Stomach smooth muscle (tissue), 2 donors: ENCODE data around the gene XAGE1B.
"Not testable (repeated sequence)": the region's sequence is repeated elsewhere in the genome, so short reads cannot be mapped to it uniquely, and the experiment has no call there.

Experiments
- H3K27ac ChIP-seq: one replicate; pipeline ENCODE4 v1.7.0; 2013; ENCODE audit warnings: mild to moderate bottlenecking, low read length, inconsistent platforms
- H3K27me3 ChIP-seq, 2 donors: one replicate each; pipeline ENCODE4 v1.7.0; 2013; ENCODE audit warnings: low read length in 2 of 2; ENCODE audit not compliant: insufficient read depth in 2 of 2, control insufficient read depth in 1 of 2
- H3K36me3 ChIP-seq, 2 donors: one replicate each; pipeline ENCODE4 v1.7.0; 2013; ENCODE audit warnings: low read length in 2 of 2; ENCODE audit not compliant: control insufficient read depth in 2 of 2, insufficient read depth in 2 of 2
- H3K4me1 ChIP-seq: one replicate; pipeline ENCODE4 v1.7.0; 2013; ENCODE audit warnings: low read length; ENCODE audit not compliant: control insufficient read depth, insufficient read depth
- H3K4me3 ChIP-seq, 2 donors: one replicate each; pipeline ENCODE4 v1.7.0; 2013; ENCODE audit warnings: low read length in 2 of 2
- H3K9ac ChIP-seq, 2 donors: one replicate each; pipeline ENCODE4 v1.7.0; 2013; ENCODE audit warnings: low read length in 2 of 2, mild to moderate bottlenecking in 1 of 2
- H3K9me3 ChIP-seq, 2 donors: one replicate each; pipeline ENCODE4 v1.7.0; 2013; ENCODE audit warnings: low read length in 2 of 2; ENCODE audit not compliant: control insufficient read depth in 2 of 2
- donor health status: healthy.
- donor health status: Pancreatic carcinoma.

Gene XAGE1B

GRCh38 chrX:52511126-52511525 lies 5.7 kb downstream of the XAGE1B start:
- not testable (repeated sequence) for H3K9ac ChIP-seq, H3K4me1 ChIP-seq, H3K9me3 ChIP-seq

GRCh38 chrX:52509916-52510315 lies 6.9 kb downstream of the XAGE1B start:
- H3K36me3 ChIP-seq, result no peaks in the 10 kb centered on the region
- no peak overlapping the region for H3K9ac ChIP-seq
- H3K27ac ChIP-seq, result no peak overlapping the region
- no peaks in the 10 kb centered on the region for H3K4me1 ChIP-seq
- H3K4me3 ChIP-seq, result no peak overlapping the region
- H3K27me3 ChIP-seq, result peaks cover 0 to 14% of the 10 kb centered on the region in 2 donors
- H3K9me3 ChIP-seq, result peaks cover 0 to 8% of the 10 kb centered on the region in 2 donors

More at GRCh38 chrX:52511126-52511525, 5.7 kb downstream of the XAGE1B start:
- H3K36me3 ChIP-seq, H3K27me3 ChIP-seq, H3K27ac ChIP-seq, H3K4me3 ChIP-seq: not testable (repeated sequence)

- no peak overlapping the region for H3K27ac ChIP-seq
- H3K4me1 ChIP-seq, result no peaks in the 10 kb centered on the region
- no peak overlapping the region for H3K9ac ChIP-seq
- H3K27me3 ChIP-seq, result peaks cover 0 to 27% of the 10 kb centered on the region in 2 donors
- no peak overlapping the region for H3K4me3 ChIP-seq
- H3K9me3 ChIP-seq, result peaks cover 0 to 8% of the 10 kb centered on the region in 2 donors
- H3K36me3 ChIP-seq, result no peaks in the 10 kb centered on the region
Measured at GRCh38 chrX:52507331-52507730, 9.5 kb downstream of the XAGE1B start.

GRCh38 chrX:52504551-52504950 lies 12.3 kb downstream of the XAGE1B start:
- peaks cover 0 to 29% of the 10 kb centered on the region in 2 donors for H3K27me3 ChIP-seq
- H3K4me1 ChIP-seq, result no peaks in the 10 kb centered on the region
- H3K27ac ChIP-seq, result no peak overlapping the region
- peaks cover 0 to 8% of the 10 kb centered on the region in 2 donors for H3K9me3 ChIP-seq
- H3K36me3 ChIP-seq, result no peaks in the 10 kb centered on the region
- H3K9ac ChIP-seq, result no peak overlapping the region
- no peak overlapping the region for H3K4me3 ChIP-seq

- H3K27ac ChIP-seq, H3K4me1 ChIP-seq, H3K4me3 ChIP-seq, H3K9me3 ChIP-seq, H3K9ac ChIP-seq, H3K36me3 ChIP-seq: not testable (repeated sequence)
- H3K27me3 ChIP-seq, result peaks cover 0 to 20% of the 10 kb centered on the region in 2 donors
Measured at GRCh38 chrX:52501362-52501761, 15.5 kb downstream of the XAGE1B start.

GRCh38 chrX:52496419-52496772 lies 20.5 kb downstream of the XAGE1B start:
- H3K4me3 ChIP-seq, H3K27ac ChIP-seq, H3K9ac ChIP-seq, H3K4me1 ChIP-seq, H3K9me3 ChIP-seq, H3K36me3 ChIP-seq, H3K27me3 ChIP-seq: not testable (repeated sequence)

- not testable (repeated sequence) for H3K4me3 ChIP-seq, H3K27ac ChIP-seq, H3K27me3 ChIP-seq, H3K4me1 ChIP-seq, H3K36me3 ChIP-seq, H3K9ac ChIP-seq, H3K9me3 ChIP-seq
Measured at GRCh38 chrX:52495545-52496418, 21.1 kb downstream of the XAGE1B start, which contains the start of gene XAGE1A. TSS of gene XAGE1A (plus strand) at chrX:52495808. CDS start at chrX:52497362, 1,554 bp downstream.

- H3K4me1 ChIP-seq, H3K36me3 ChIP-seq, H3K27me3 ChIP-seq, H3K9ac ChIP-seq, H3K4me3 ChIP-seq, H3K27ac ChIP-seq, H3K9me3 ChIP-seq: not testable (repeated sequence)
Measured at GRCh38 chrX:52471301-52471700, 45.6 kb downstream of the XAGE1B start.
